AG04449 (cell line): Measurements from ENCODE around the gene TTC33.
"Not testable (repeated sequence)": the region's sequence is repeated elsewhere in the genome, so short reads cannot be mapped to it uniquely, and the experiment has no call there.

ENCODE experiments used
- CTCF ChIA-PET: fragments of 350-600 bp; formaldehyde crosslinking; extraction: SDS; loops from one replicate; lab custom pipeline; 2021; ENCODE audit warnings: antibody characterized with exemption; lab: Yijun Ruan, JAX
- POLR2A ChIA-PET: fragments of 400-600, 350-600 bp; formaldehyde crosslinking; extraction: SDS; loops from one replicate; lab custom pipeline; 2020; ENCODE audit warnings: antibody characterized with exemption, inconsistent platforms; lab: Yijun Ruan, JAX
- DNase-seq: peaks from one replicate; pipeline ENCODE4 v3.0.0-alpha.2; 2010; ENCODE audit warnings: low read depth, low spot score
- H3K4me3 ChIP-seq: 2 replicates; pipeline ENCODE4 v1.5.1; 2011; ENCODE audit warnings: low read depth, mild to moderate bottlenecking, control low read depth, low read length
- CTCF ChIP-seq: IDR thresholded peaks from one replicate; pipeline ENCODE4 v1.5.1; 2011; ENCODE audit warnings: mild to moderate bottlenecking, moderate library complexity, low read length, control low read depth, inconsistent platforms; ENCODE audit not compliant: insufficient read depth; ENCODE audit errors: missing control alignments

TTC33 gene

DNA sequence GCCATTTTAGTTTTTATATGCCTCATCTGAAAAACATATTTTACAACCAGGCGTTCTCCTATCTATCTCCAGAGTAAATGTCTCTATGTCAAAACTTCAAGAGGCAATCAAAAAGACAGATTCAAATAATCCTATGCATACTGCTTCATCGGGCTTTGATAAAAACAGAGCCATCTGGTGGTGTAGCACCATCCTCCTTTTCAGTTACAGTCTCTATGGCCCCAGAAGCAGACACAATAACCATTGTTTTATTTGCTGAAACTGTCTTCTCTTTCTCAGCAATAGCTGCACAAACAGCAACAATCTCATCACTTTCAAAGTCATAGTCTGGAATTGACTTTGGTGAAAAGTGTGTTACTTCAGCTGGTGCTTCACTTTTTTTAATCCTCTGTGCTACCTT lies 39.8 kb downstream of the TTC33 start:
- peak; percentile 6 for TF ChIP-seq CTCF
- ChIA-PET POLR2A (no interaction called here), CTCF (interaction anchor here (1.1 to 2.4 kb wide), 5 partner anchors 10 to 1002 kb away, joined by 4 to 7 read pairs (median 6); no protein-coding TSS in a partner anchor)
- H3K4me3 ChIP-seq = no peak overlapping the region
- DNase-seq = no peak

DNA sequence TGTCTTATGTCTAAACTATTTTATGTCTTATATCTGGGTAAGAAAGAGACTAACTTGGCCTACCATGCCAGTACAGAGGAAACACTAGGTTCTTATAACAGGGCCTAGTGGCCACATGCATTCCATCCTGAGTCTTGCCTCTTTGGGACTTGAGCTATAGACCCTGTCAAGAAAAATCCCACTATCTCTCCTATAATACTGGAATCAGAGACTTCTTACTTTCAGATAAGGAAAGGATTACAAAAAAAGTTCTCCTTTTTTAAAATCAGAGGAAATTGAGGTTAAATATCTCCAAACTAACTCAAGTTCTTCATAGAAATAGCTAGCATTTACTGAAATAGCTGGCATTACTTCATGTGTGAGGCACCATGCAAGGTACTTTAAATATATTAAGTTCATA lies 41.8 kb downstream of the TTC33 start:
- POLR2A ChIA-PET = no interaction called here
- CTCF ChIA-PET = interaction anchor here (0.8 to 2.1 kb wide), 8 partner anchors 9 to 1136 kb away, joined by 3 to 10 read pairs (median 4); no protein-coding TSS in a partner anchor
- TF ChIP-seq CTCF = no peak
- DNase-seq = no peak
- H3K4me3 ChIP-seq = no peak overlapping the region

- CTCF ChIA-PET, POLR2A ChIA-PET, H3K4me3 ChIP-seq, DNase-seq: not testable (repeated sequence)
Measured at GRCh38 chr5:40710575-40710974, 45.2 kb downstream of the TTC33 start.

- CTCF ChIA-PET = interaction anchor here (1.0 to 2.4 kb wide), 4 partner anchors 9 to 30 kb away, joined by 3 to 7 read pairs (median 4); no protein-coding TSS in a partner anchor
- H3K4me3 ChIP-seq, DNase-seq, POLR2A ChIA-PET: not testable (repeated sequence)
Measured at GRCh38 chr5:40705484-40705883, 50.3 kb downstream of the TTC33 start.

- POLR2A ChIA-PET, DNase-seq, H3K4me3 ChIP-seq: not testable (repeated sequence)
- CTCF ChIA-PET = interaction anchor here (2.3 kb wide), 1 partner anchor 13 kb away, joined by 6 read pairs; no protein-coding TSS in a partner anchor
Measured at GRCh38 chr5:40702027-40702426, 53.7 kb downstream of the TTC33 start.

GRCh38 chr5:40700116-40700782 lies 55.5 kb downstream of the TTC33 start:
- no peak for DNase-seq
- TF ChIP-seq CTCF = no peak
- ChIA-PET CTCF (no interaction called here), POLR2A (no interaction called here)
- H3K4me3 ChIP-seq = no peak overlapping the region

GRCh38 chr5:40694433-40694832 lies 61.3 kb downstream of the TTC33 start:
- ChIA-PET POLR2A (no interaction called here), CTCF (interaction anchor here (1.6 kb wide), 1 partner anchor 9 kb away, joined by 4 read pairs; no protein-coding TSS in a partner anchor)
- no peak for TF ChIP-seq CTCF
- no peak for DNase-seq
- H3K4me3 ChIP-seq = no peak overlapping the region

DNA sequence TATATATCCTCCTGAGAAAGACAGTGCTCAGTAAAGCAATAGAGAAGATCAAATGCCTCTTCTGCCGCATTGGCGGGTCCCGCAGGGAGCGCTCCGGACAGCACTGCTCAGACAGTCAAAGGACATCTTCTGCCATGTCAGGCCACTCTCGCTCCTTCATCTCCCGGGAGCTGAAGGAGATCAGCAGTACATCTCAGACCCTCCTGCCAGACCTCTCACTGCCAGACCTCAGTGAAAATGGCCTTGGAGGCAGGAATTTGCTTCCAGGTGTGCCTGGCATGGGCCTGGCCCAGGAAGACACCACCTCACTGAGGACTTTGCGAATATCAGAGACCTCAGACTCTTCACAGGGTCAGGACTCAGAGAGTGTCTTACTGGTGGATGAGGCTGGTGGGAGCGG lies 63.9 kb downstream of the TTC33 start:
- H3K4me3 ChIP-seq = no peak overlapping the region
- ChIA-PET CTCF (interaction anchor here (1.2 to 5.4 kb wide), 4 partner anchors 14 to 1121 kb away, joined by 3 to 67 read pairs (median 18); no protein-coding TSS in a partner anchor), POLR2A (no interaction called here)
- TF ChIP-seq CTCF = no peak
- DNase-seq = no peak
